Ureter (tissue), 1 donor: ENCODE results near the gene EIF2B4. TPM values are rescaled to one million over a fixed set of nuclear protein-coding genes. Genes with fewer than 3 reads are reported as not detected.
"Not testable (repeated sequence)": the region's sequence is repeated elsewhere in the genome, so short reads cannot be mapped to it uniquely, and the experiment has no call there.

Source experiments
- DNase-seq: peaks from one replicate; pipeline ENCODE4 v3.0.0-alpha.2; 2020; ENCODE audit warnings: low spot score
- total RNA-seq: library from RNA; stranded (reverse); gene quantifications from one replicate; pipeline ENCODE4 v1.2.4, GENCODE V29; 2023
- donor health status: DM: yes; HTN: yes; CAD: no.

The EIF2B4 gene
- total RNA-seq, 1 donor from 2014 or later, result 37.8 TPM

DNA sequence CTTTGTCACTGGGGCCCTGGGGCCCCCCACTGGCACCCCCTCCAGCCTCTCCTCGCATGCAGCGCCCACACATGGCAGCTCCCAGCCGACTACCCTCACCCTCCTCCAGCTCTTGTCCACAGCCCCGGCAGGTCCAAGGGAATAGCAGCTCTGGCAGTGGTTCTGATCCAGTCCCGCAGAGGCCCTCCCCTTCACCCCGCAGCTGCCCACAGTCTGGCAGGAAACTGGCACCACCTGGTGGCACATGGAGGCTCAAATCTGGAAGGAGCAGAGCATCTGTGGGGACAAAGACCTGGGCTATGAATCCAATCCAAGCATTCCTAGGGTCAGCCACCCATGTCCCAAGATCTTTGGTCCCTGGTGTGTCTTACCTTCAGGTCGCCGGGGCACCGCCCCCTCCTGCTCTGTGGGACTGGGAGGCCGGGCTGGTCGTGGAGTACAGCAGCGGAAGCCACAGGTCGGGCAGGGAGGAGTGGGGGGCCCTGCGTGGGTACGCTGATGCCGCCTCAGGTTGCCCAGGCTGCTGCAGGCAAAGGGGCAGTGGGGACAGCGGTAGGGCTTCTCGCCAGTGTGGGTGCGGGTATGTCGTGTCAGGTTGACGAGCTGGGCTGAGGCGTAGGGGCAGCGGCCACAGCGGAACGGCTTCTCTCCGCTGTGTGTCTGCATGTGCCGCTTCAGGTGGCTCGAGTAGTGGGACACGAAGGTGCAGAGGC is 8.1 kb upstream of the EIF2B4 start:
- DNase-seq, result peak; percentile 49

DNA sequence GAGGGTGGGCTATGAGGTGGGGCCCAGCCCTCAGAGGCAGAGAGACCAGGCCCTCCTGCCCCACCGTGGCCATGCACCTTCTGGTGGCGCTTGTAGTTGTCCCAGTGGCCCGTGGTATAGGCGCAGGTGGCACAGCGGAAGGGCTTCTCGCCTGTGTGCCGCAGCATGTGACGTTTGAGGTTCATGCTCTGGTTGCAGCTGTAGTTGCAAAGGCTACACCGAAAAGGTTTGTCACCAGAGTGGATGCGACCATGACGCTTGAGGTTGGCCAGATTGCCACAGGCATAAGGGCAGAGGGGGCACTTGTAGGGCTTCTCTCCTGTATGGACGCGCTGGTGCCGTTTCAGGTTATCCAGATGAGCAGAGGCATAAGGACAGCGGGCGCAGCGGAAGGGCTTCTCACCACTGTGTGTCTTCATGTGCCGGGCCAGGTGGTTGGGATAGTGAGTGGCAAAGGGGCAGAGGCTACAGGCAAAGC is 7.5 kb upstream of the EIF2B4 start:
- DNase-seq, result no peak

DNA sequence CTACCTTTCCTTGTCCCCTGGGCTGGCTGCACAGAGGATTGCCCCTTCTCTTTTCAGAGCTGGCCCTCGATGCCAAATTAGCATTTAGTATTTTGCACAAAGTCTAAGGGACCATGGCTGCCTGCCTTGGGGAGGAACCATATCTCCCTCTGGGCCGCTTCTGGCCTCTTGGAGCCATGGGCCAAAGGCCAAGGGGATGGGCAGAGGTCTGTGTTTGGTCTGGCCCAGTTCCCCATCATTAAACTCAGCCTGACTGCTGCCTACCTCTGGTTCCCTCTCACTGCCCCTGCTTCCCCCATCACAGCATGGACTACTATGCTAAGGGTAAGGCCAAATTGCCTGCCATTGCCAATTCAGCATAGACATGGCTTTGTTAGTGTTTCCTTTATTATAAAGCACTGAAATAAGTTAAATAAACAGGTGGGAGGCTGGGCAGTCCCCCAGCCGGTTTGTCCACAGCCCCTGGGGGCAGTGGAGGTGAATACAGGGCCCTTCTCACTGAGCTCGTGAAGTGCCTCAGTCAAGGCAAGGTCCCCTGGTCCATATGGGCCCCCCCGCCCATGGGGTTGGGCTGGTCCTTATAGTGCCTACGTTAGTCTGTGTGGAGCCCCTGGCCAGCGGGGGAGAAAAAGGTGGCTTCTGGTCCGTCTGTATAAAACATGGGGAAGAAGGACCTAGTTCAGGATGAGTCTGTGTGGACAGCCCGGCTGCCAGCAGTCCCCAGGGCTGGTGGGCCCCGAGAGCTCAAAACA is 6.9 kb upstream of the EIF2B4 start:
- DNase-seq, result no peak

DNA sequence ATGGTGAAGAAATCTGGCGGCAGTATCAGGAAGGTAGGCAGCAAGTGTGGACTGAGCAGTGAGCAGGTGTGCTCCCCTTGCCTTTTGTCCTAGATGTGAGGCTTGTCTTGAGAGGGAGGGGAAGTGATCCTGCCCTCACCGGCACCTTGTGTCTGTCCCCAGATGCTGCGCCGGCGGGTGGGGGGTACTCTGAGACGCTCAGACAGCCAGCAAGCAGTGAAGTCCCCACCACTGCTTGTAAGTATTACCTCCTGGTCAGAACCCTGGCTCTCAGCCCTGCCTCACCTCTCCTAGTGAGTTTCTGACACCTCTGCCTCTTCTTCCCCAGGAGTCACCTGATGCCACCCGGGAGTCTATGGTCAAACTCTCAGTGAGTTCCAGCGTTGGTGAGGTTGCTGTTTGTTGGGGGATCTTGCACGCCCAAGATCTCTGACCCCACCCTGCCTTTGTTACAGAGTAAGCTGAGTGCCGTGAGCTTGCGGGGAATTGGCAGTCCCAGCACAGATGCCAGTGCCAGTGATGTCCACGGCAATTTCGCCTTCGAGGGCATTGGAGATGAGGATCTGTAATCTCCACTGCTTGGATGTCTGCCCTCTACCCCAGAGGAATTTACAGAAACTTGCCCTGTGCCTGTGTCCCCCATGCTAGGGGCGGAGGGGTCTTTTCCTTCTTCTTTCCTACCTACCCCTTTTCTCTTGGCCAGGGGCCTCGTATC is 6.2 kb upstream of the EIF2B4 start:
- DNase-seq, result no peak

DNA sequence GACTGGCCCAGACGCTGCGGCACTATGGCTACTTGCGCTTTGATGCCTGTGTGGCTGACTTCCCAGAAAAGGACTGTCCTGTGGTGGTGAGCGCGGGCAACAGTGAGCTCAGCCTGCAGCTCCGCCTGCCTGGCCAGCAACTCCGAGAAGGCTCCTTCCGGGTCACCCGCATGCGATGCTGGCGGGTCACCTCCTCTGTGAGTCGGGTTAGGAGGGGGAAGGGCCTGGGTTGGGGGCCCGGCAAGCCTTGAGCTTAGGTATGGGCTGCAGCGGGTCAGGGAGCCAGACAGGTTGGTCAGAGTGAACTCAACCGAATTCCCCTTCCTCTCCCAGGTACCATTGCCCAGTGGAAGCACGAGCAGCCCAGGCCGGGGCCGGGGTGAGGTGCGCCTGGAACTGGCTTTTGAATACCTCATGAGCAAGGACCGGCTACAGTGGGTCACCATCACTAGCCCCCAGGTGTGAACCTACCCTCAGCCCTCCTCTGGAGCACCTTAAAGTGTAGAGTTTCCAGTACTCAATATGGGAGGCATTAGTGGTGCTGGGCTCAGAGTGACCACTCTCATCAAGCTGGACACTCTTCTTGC is 5.5 kb upstream of the EIF2B4 start:
- DNase-seq, result no peak

DNA sequence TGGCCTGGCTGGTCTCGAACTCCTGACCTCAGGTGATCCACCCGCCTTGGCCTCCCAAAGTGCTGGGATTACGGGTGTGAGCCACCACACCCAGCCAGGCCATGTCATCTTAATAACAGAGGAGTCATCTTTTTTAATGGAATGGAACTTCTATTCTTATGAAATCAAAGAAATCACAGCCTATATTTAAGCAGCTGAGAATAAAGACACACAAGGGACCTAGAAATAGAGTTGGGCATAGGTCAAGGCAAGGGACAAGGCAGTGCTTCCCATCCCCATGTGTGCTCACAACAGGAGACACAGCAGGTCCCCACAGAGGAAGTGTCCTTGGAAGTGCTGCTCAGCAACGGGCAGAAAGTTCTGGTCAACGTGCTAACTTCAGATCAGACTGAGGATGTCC is 3.4 kb upstream of the EIF2B4 start:
- no peak for DNase-seq

DNA sequence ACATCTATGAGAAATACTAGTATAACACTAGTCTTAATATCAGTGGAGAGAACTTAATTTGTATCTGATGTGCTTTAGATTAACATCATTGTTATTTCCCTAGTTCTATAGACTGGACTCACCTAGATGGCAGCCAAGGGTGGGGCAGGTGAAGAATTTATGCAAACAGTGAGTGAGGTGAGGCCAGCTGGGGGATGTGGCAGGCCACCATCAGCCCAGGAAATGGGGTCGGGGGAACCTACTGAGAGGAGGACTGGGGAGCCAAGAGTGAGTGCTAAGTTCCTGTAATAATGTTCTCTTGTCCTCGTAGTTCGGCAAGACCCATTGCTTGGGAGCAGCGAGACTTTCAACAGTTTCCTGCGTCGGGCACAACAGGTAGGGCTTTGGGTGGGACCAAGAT is 2.8 kb upstream of the EIF2B4 start:
- no peak for DNase-seq

DNA sequence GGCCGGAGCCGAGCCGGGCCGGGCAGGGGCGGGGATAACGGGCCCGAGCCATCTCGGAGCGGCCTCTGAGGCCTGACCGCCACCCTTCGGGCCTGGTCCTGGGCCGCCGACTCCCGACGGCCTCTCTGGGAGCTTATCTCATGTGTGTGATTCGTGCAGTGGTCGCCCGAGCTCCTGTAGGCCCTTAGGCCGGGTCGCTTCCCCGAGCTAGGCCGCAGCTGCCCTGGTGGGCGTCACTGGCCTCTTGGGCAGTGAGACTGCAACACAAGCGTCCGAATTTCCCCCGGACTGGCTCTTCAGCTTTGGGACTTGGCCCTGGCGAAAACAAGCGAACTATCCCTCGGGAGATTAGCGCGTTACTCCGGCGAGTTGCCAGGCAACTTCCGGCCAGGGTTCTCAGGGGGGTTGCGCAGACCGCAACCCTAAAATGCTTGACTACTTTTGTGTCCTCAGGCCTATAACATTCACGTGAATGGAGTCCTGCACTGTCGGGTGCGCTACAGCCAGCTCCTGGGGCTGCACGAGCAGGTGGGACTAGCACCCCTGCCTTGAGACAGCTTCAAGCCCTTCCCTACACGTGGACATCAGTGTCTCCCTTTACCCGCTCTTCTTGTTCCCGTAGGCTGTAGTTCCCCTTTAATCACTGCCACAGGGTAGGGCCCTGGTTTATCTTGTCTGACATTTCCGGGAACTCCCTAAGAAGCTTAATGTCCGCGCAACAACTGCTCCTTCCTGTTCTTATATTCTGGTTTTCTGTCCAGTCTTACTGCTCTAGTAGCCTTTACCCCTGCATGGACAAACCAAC is 880 bp upstream of the EIF2B4 start:
- peak; percentile 61 for DNase-seq

DNA sequence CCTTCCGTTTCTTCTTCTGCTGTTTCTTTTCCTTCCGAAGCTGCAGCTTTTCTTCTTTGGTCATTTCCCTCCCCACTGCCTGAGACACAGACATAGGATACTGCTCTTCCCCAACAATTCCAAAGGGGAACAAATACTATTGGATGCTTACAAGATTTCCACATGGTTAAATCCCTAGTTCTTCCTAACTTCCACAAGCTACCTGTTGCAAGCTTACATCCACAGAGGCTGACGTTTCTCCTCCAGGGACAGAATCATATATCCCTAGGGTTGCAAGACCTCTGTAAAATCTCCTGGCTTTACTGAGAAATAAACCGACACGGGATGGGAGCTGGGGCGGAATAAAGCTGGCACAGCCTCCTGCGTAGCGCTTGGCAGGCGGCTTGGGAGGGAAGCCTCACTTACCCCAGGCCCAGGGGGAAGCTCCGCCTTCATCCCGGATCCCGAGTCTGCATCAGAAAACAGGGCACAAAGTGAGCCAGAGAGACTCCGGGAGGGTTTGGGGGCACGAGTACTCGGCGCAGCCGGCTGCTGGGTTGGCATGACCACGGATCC is 590 bp downstream of the EIF2B4 start:
- no peak for DNase-seq

DNA sequence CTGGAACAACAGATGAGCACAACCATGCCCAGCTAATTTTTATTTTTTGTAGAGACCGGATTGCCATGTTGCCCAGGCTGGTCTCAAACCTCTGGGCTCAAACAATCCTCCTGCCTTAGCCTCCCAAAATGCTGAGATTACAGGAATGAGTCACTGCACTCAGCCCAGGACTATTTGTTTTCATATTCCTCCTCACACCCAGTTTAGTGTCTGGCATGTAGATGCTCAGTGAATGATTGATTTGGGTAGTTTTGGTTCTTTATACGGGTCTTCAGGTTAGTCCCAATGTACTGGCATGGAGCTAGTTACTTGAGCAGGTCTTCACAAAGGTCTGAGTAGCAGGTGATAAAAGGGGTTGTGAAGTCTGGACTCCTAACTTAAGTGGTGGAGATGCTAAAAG is 6.2 kb downstream of the EIF2B4 start:
- no peak for DNase-seq

DNA sequence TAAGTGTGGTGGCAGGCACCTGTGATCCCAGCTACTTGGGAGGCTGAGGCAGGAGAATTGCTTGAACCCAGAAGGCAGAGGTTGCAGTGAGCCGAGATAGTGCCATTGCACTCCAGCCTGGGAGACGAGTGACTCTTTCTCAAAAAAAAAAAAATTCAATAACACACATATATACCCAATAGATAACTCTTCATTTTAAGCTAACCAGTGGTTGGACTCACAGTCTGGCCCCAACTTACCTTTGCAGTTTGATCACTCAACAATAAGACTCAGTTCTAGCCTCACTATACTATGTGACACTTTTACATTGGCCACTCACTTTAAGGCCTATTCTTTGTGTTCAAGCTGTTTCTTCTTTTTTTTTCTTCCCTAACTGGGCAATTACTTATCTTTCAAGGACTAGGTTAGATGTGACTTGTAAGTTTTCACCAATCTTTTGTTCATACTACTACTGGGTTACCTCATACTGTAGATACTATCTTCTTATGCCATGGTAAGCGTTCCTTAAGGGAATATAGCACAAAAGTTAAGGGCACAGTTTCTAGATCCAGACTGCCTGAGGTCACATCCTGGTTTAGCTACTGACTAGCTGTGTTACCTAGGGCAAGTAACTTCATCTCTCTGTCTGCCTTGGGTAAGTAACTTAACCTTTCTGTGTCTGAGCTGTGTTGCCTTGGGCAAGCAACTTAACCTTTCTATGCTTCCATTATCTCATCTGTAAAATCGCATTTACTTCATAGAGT is 7.3 kb downstream of the EIF2B4 start:
- no peak for DNase-seq

DNA sequence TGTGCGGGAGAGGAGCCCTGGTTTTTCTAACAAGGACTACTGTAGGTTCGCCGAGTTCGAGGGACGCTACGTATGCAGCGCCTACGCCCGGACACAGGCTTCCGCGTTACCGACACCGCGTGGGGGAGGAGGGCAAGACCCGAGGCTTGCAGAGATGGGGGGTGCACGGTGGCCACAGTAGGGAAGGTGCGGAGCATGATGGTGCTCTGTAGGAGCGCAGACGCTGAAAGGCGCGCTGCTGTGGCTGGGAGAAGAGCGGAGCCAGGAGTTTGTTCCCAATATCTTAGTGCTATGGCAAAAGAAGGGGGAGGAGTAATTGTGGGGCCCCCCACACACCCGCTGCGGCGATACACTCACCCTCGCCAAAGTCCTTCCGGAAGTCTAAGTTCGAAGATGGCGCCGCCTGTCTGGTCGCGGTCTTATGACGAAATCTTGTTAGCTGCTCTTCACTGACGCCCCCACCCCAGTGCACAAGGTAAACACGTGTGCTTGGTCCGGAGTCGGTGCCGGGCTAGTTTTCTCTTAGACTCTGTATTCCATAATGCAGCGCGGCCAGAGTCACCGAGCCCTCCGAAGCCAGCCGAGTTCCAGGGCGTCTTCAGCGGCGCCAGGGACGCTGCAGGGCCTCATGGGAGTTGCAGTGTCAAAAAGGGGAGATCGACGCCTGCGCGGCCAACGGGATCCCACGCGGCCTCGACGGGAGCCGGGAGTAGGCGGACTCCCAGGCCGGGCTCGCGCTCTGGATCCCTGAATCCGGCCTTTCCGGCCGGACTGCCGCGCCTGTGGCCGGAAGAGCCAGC is 13.6 kb downstream of the EIF2B4 start, which contains the start of gene GTF3C2:
TSS of gene GTF3C2 (minus strand) at position 383 of the 800 bp plus-strand sequence. CDS start 13,210 bp downstream, outside the sequence.
- DNase-seq, result peak; percentile 95

DNA sequence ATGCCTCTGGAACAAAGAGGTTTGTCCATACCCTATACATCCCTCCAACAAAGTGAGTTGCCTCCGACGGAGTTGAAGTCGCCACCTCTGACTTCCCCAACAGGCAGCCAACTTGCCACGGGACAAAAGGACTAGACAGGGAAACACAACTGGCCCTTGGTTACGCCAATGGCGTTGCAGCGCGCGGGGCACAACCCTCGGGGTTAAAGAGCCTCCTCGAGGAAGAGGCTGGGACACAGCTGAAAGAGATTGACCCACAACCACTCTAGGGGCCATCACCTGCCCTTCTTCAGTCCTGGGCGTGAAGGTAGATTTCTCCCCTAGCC is 14.1 kb downstream of the EIF2B4 start:
- peak; percentile 70 for DNase-seq

DNA sequence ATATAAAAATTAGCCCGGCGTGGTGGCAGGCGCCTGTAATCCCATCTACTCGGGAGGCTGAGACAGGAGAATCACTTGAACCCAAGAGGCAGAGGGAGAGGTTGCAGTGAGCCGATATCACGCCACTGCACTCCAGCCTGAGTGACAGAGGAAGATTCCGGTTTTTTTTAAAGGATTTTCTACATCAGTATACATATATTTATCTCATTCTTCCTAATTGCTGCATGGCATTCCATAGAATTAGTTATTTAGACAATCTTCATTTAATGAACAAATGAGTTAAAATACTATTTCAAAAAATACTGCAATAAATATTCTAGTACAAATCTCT is 15.6 kb downstream of the EIF2B4 start:
- no peak for DNase-seq

DNA sequence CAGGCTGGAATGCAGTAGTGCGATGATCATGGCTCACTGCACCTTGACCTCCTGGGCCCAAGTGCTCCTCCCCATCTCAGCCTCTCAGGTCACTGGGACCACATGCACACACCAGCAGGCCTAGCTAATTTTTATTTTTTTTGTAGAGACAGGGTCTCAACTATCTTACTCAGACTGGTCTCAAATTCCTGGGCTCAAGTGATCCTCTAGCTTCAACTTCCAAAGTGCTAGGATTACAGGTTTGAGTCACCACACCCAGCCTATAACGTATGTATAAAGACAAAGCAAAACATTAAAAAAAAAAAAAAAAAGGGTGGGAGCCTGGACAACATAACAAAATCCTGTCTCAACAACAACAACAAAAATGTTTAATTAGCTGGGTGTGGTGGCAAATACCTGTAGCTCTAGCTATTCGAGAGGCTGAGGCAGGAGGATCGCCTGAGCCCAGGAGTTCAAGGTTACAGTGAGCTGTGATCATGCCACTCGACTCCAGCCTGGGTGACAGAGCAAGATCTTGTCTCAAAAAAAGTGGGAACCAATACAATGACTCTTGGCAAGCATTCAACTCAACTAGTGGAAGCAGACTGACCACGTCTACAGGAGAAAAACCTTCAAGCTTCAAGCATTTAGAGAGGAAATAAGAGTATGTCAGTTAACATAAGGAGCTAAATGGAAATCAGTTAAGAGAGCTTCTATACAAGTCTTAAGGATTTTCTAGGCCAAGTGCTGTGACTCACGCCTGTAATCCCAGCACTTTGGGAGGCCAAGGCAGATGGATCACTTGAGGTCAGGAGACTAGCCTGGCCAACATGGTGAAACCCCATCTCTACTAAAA is 16.2 kb downstream of the EIF2B4 start:
- no peak for DNase-seq

DNA sequence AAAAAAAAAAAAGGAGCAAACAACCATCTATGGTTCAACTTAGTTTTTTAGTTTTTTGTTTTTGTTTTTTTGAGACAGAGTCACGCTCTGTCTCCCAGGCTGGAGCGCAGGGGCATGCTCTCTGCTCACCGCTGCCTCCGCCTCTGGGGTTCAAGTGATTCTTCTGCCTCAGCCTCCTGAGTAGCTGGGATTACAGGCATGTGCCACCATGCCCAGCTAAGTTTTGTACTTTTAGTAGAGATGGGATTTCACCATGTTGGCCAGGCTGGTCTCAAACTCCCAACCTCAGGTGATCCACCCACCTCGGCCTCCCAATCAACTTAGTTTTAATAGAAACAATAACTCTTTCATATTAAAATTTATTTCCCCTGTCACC is 16.8 kb downstream of the EIF2B4 start:
- not testable (repeated sequence) for DNase-seq

DNA sequence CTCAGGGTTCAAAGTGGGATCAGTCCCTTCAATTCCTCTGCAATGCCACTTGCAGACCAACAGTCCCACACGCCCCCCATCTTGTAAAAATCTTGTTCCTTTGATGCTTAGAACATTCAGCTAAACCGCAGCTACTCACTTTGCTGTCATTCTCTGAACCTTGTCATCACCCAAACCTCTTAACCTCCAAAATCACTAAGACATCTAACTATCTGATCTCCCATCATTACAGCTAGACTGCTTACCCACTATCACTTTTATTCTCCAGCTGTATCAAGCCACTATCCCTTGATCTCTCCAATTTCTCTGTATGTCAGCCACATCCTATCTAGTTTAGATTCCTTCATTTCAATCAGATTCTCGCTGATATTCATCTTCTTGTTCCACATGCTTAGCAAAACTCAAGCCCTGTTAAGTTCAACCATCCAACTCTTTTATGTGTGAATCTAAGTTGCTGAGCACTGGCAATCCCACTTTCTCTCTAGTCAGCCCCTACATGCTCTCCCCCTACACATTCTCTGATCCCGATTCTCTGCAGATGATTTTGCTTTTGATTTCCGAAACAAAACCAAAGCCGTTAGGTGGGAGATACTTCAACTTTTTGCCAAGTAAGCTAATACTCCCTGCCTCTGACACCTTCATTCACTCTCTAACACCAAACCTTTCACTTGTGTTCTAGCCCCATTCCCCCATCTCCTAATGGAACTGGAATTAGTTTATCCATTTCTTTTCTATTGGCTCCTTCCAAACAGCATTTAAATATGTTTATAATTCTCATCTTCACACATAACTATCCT is 18.1 kb downstream of the EIF2B4 start:
- no peak for DNase-seq

DNA sequence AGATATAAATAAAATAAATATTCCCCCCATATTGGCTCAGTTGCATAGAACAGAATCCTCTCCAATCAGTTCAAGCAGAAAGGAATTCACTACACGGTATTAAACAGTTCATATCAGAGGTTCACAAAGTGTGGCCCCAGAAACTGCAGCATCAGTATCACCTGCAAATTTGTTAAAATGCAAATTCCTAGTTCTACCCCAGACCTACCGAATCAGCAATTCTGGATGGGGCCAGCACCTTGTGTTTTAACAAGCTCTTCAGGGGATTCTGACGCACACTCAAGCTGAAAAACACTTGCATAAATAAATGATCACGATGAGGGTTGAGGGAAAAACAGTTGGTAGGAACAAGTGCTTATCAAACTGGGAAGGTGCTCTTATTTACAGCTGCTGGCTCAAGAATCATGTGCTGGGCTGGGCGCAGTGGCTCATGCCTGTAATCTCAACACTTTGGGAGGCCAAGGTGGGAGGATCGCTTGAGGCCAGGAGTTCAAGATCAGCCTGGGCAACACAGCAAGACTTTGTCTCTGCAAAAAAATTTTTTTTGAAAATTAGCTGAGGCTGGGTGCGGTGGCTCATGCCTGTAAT is 19.9 kb downstream of the EIF2B4 start:
- no peak for DNase-seq
